GM23248 (cell line): ENCODE measurements around the gene PTPRN2. TPM values are rescaled to one million over a fixed set of nuclear protein-coding genes. Genes with fewer than 3 reads are reported as not detected.

ENCODE experiments used
- DNase-seq: peaks from one replicate; pipeline ENCODE4 v3.0.0-alpha.2; 2015
- H2AFZ ChIP-seq: fragments of 200-600 bp; sonication (generic); 2 replicates; pipeline ENCODE4 v1.6.1; 2016; ENCODE audit warnings: antibody characterized with exemption
- H3F3A ChIP-seq: fragments of 200-600 bp; sonication (generic); 2 replicates; pipeline ENCODE4 v1.6.1; 2016; ENCODE audit warnings: mild to moderate bottlenecking, antibody characterized with exemption, mixed run types; ENCODE audit not compliant: insufficient read depth
- H3K27ac ChIP-seq: fragments of 200-600 bp; sonication (generic); 2 replicates; pipeline ENCODE4 v1.5.1; 2016; ENCODE audit warnings: mild to moderate bottlenecking
- H3K27me3 ChIP-seq: fragments of 200-600 bp; sonication (generic); replicated peaks from 2 replicates; pipeline ENCODE4 v1.6.1; 2016; ENCODE audit warnings: mild to moderate bottlenecking; ENCODE audit not compliant: insufficient read depth
- H3K36me3 ChIP-seq: fragments of 200-600 bp; sonication (generic); 2 replicates; pipeline ENCODE4 v1.6.1; 2016; ENCODE audit warnings: low read depth, mild to moderate bottlenecking
- H3K4me1 ChIP-seq: fragments of 200-600 bp; sonication (generic); 2 replicates; pipeline ENCODE4 v1.6.1; 2016; ENCODE audit warnings: mild to moderate bottlenecking; ENCODE audit not compliant: insufficient read depth
- H3K4me2 ChIP-seq: fragments of 200-600 bp; sonication (generic); one replicate; pipeline ENCODE4 v1.6.1; 2016; ENCODE audit warnings: mild to moderate bottlenecking; ENCODE audit not compliant: unreplicated experiment
- H3K4me3 ChIP-seq: fragments of 200-600 bp; sonication (generic); 2 replicates; pipeline ENCODE4 v1.5.1; 2016; ENCODE audit warnings: mild to moderate bottlenecking
- H3K79me2 ChIP-seq: fragments of 200-600 bp; sonication (generic); 2 replicates; pipeline ENCODE4 v1.6.1; 2016; ENCODE audit warnings: mild to moderate bottlenecking; ENCODE audit not compliant: insufficient read depth
- H3K9ac ChIP-seq: fragments of 200-600 bp; sonication (generic); 2 replicates; pipeline ENCODE4 v1.6.1; 2016; ENCODE audit warnings: mild to moderate bottlenecking
- H3K9me2 ChIP-seq: fragments of 200-600 bp; sonication (generic); 2 replicates; pipeline ENCODE4 v1.6.1; 2016; ENCODE audit warnings: mixed run types, mild to moderate bottlenecking, moderate library complexity; ENCODE audit not compliant: insufficient read depth
- H3K9me3 ChIP-seq: fragments of 200-600 bp; sonication (generic); one replicate; pipeline ENCODE4 v1.6.1; 2017; ENCODE audit warnings: low read depth
- H4K20me1 ChIP-seq: fragments of 200-600 bp; sonication (generic); 2 replicates; pipeline ENCODE4 v1.6.0; 2016; ENCODE audit not compliant: insufficient read depth
- EZH2 ChIP-seq: fragments of 200-600 bp; sonication (generic); IDR thresholded peaks from 2 replicates; pipeline ENCODE4 v1.6.1; 2018; ENCODE audit warnings: antibody characterized with exemption, mild to moderate bottlenecking; ENCODE audit not compliant: insufficient read depth, poor library complexity, severe bottlenecking
- EZH2phosphoT487 ChIP-seq: fragments of 200-600 bp; sonication (generic); IDR thresholded peaks from 2 replicates; pipeline ENCODE4 v1.6.1; 2018; ENCODE audit warnings: antibody characterized with exemption, moderate library complexity, mild to moderate bottlenecking, low read depth; ENCODE audit not compliant: insufficient read depth
- WGBS, 2 experiments: methylation state at CpG; one replicate each; pipeline ENCODE4 v1.1.6; 2015 to 2017; ENCODE audit warnings: low lambda C conversion rate in 2 of 2, low coverage in 1 of 2; ENCODE audit errors: missing lambda C conversion rate in 2 of 2; 5-methylcytosine and 5-hydroxymethylcytosine counted together
- in situ Hi-C: fragments of 300-500 bp; cut with MboI; formaldehyde crosslinking; loops from 2 replicates; pipeline ENCODE4 v1.15.0; 2020
- polyA plus RNA-seq: library from polyadenylated mRNA; unstranded; fragments of >200 nt; fragmentation: Nextera tagmentation; extraction: Ambion mirVana; gene quantifications from 2 replicates; pipeline ENCODE4 v1.2.1, GENCODE V29; 2016
- total RNA-seq: library from RNA; depleted of rRNA; stranded (reverse); fragments of >200 nt; shearing (Covaris generic); gene quantifications from 2 replicates; pipeline ENCODE4 v1.2.3, GENCODE V29; 2014

PTPRN2 gene
- total and polyA plus RNA-seq, 2 experiments from 2014 or later = 0.13 TPM; not detected in 1

- no peaks in the 10 kb centered on the region for H3F3A ChIP-seq
- no peak overlapping the region for H2AFZ ChIP-seq
- no peaks in the 10 kb centered on the region for H3K27me3 ChIP-seq
- no peaks in the 10 kb centered on the region for H3K4me1 ChIP-seq
- H4K20me1 ChIP-seq = no peaks in the 10 kb centered on the region
- no peaks in the 10 kb centered on the region for H3K9me2 ChIP-seq
- no peak overlapping the region for H3K9ac ChIP-seq
- 50 to 59% methylated on average over 12 to 13 of the region's 13 CpGs for WGBS, 2 experiments
- H3K36me3 ChIP-seq = no peaks in the 10 kb centered on the region
- DNase-seq = no peak
- no peak overlapping the region for H3K27ac ChIP-seq
- in situ Hi-C loops = no loop called here
- H3K9me3 ChIP-seq = no peaks in the 10 kb centered on the region
- H3K4me3 ChIP-seq = no peak overlapping the region
- no peaks in the 10 kb centered on the region for H3K79me2 ChIP-seq
- H3K4me2 ChIP-seq = no peak overlapping the region
- TF ChIP-seq EZH2phosphoT487 (no peak), EZH2 (no peak)
Observed at GRCh38 chr7:158270106-158270775, 317.4 kb downstream of the PTPRN2 start.

- H3K9me2 ChIP-seq = no peaks in the 10 kb centered on the region
- in situ Hi-C loops = no loop called here
- no peak for DNase-seq
Observed at GRCh38 chr7:158268816-158269535, 318.6 kb downstream of the PTPRN2 start.

GRCh38 chr7:158267742-158268435 lies 319.7 kb downstream of the PTPRN2 start:
- no peak overlapping the region for H3K27ac ChIP-seq
- TF ChIP-seq EZH2 = no peak
- TF ChIP-seq EZH2phosphoT487 = no peak
- no peak overlapping the region for H2AFZ ChIP-seq
- no peaks in the 10 kb centered on the region for H3K9me3 ChIP-seq
- DNase-seq = no peak
- no peak overlapping the region for H3K4me2 ChIP-seq
- H3K9ac ChIP-seq = no peak overlapping the region
- no peaks in the 10 kb centered on the region for H4K20me1 ChIP-seq
- H3K4me1 ChIP-seq = no peaks in the 10 kb centered on the region
- WGBS, 2 experiments = 69 to 73% methylated on average over 29 of the region's 29 CpGs
- no peaks in the 10 kb centered on the region for H3K9me2 ChIP-seq
- no peaks in the 10 kb centered on the region for H3K79me2 ChIP-seq
- H3K36me3 ChIP-seq = no peaks in the 10 kb centered on the region
- H3K27me3 ChIP-seq = no peaks in the 10 kb centered on the region
- no peaks in the 10 kb centered on the region for H3F3A ChIP-seq
- H3K4me3 ChIP-seq = no peak overlapping the region
- in situ Hi-C loops = no loop called here

More at GRCh38 chr7:158268816-158269535, 318.6 kb downstream of the PTPRN2 start:
- WGBS, 2 experiments = 71 to 78% methylated on average over 24 to 28 of the region's 28 CpGs
- Histone ChIP-seq H3K36me3 (no peaks in the 10 kb centered on the region), H3K27ac (no peak overlapping the region), H3K9me3 (no peaks in the 10 kb centered on the region), H2AFZ (no peak overlapping the region), H3K4me1 (no peaks in the 10 kb centered on the region), H3K9ac (no peak overlapping the region), H3K4me2 (no peak overlapping the region), H3K27me3 (no peaks in the 10 kb centered on the region), H3F3A (no peaks in the 10 kb centered on the region), H3K79me2 (no peaks in the 10 kb centered on the region), H3K4me3 (no peak overlapping the region), H4K20me1 (no peaks in the 10 kb centered on the region)
- TF ChIP-seq EZH2phosphoT487 (no peak), EZH2 (no peak)

GRCh38 chr7:158266817-158267741 lies 320.5 kb downstream of the PTPRN2 start:
- Histone ChIP-seq H3K36me3 (no peaks in the 10 kb centered on the region), H3K27ac (no peak overlapping the region), H3K4me2 (no peak overlapping the region), H3K9me2 (no peaks in the 10 kb centered on the region), H3K79me2 (no peaks in the 10 kb centered on the region), H4K20me1 (no peaks in the 10 kb centered on the region), H3K9me3 (no peaks in the 10 kb centered on the region), H3K4me1 (no peaks in the 10 kb centered on the region), H3K4me3 (no peak overlapping the region), H2AFZ (no peak overlapping the region), H3K27me3 (no peaks in the 10 kb centered on the region), H3F3A (no peaks in the 10 kb centered on the region), H3K9ac (no peak overlapping the region)
- TF ChIP-seq EZH2 (no peak), EZH2phosphoT487 (no peak)
- WGBS, 2 experiments = 58 to 59% methylated on average over 28 to 30 of the region's 30 CpGs
- in situ Hi-C loops = no loop called here
- DNase-seq = no peak
